Measurements from ENCODE around the gene TMEM156.
"Not testable (repeated sequence)": the region's sequence is repeated elsewhere in the genome, so short reads cannot be mapped to it uniquely, and the experiment has no call there.

The TMEM156 gene

DNA sequence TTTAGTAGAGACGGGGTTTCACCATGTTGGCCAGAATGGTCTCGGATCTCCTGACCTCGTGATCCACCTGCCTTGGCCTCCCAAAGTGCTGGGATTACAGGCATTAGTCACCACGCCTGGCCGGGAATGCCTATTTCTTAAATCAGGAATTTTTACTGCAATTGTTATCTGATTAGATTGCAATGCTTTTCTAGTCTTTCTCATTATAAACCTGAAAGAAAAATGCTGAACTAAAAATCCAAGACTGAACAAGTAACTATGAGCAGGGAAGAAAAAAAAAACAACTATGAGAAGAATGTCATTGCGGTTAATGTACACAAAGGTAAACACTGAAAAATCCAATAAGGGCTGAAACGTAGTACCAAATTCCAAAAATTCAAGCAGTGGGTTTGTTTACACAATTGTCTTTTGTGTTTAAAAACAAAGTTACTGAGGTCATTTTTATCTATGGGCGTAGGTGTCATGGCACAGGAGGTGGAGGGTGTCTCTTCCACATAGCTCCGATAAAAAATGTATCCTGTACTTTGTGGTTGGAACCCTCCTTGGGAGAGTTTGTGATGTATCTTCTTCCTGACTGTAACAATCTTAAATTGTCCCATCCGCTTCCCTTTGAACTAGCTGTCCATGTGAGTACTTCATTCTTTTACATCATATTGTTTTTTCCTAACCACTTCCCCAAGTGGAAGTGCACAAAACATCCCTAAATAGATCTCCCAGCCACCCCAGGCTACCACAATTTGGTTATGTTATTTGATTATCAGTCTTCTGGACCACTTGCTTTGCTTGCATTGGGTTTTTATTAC, 11.1 kb upstream of the TMEM156 start:
- DNase-seq = no peak

- DNase-seq = no peak
Measured at GRCh38 chr4:39042366-39042765, 10.2 kb upstream of the TMEM156 start.

GRCh38 chr4:39039108-39039507, 6.9 kb upstream of the TMEM156 start:
- DNase-seq = no peak

DNA sequence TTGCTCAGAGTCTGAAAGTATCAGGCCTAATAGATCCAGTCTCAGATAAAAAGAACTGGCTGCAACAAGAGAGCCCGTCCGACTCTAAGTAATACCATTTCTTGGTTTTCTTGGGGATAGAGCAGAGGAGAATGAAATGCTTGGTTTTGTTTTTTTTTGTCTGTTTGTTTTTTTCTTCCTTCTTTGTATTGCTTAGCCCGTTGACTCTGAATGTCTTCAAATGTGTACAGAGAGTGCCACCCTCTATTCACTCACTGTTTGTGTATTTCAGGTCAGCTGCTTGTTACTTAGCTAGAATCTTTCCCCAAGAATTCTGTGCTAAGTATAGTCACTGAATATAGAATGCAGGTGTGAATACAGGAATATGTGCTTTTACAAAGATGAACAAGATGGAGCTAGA, 5.7 kb upstream of the TMEM156 start:
- no peak for DNase-seq

GRCh38 chr4:39037491-39037825, 5.2 kb upstream of the TMEM156 start:
- DNase-seq = no peak

- DNase-seq = no peak
Measured at GRCh38 chr4:39036172-39036571, 4.0 kb upstream of the TMEM156 start.

DNA sequence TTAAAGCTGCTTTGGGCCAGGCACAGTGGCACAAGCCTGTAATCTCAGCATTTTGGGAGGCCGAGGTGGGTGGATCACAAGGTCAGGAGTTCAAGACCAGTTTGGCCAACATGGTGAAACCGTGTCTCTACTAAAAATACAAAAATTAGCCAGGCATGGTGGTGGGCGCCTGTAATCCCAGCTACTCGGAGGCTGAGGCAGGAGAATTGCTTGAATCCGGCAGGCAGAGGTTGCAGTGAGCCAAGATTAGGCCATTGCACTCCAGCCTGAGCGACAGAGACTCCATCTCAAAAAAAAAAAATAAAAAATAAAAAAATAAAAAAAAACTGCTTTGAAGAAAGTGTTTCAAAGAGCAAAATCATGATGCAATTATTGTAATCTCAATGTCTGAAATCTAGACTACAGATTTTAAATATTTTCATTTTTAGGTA, 604 bp downstream of the TMEM156 start:
- DNase-seq = not testable (repeated sequence)

DNA sequence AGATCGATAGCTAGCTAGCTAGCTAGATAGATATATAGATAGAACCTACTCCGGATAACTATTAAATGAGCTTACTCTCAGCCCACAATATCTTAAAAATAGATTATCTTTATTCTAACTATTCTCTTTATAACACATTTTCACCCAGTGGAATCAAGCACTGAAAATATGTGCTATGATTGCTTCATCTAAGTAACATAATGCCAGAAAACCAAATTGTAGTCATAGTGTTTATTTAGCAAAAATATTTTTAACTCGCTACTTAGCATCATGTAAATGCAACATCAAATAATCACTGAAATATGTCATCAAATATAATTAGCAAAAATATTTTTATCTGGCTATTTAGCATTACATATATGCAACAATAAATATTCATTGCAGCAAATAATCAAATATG, 1.5 kb downstream of the TMEM156 start:
- DNase-seq = no peak

- no peak for DNase-seq
Measured at GRCh38 chr4:39029752-39030694, 2.2 kb downstream of the TMEM156 start.

- DNase-seq = no peak
Measured at GRCh38 chr4:39026096-39026495, 6.1 kb downstream of the TMEM156 start.

DNA sequence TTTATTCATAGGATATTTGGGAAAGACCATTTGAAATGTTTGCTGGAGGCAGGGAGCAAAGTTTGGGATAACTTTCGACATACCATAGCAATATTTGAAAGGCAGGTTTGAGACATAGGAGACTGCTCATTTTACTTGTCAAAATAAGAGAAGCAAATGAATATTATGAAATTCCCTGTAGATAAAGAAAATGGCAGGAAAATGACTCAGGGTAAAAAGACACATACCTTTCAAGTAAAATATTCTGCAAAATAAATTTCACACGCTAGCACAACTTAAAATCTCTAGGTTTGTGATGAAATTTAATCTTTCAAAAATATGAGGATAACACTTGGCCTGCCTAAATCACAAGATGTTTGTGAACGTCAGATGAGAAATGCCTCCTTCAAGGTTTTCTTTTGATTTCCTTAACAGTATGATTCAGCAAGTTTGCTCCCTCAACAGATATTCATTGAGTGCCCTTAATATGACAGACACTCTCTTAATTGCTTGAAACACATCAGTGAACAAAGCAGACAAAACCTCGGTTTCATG, 6.6 kb downstream of the TMEM156 start:
- DNase-seq = no peak

- DNase-seq = no peak
Measured at GRCh38 chr4:39024311-39024865, 7.8 kb downstream of the TMEM156 start.

- no peak for DNase-seq
Measured at GRCh38 chr4:39023059-39023458, 9.2 kb downstream of the TMEM156 start.

DNA sequence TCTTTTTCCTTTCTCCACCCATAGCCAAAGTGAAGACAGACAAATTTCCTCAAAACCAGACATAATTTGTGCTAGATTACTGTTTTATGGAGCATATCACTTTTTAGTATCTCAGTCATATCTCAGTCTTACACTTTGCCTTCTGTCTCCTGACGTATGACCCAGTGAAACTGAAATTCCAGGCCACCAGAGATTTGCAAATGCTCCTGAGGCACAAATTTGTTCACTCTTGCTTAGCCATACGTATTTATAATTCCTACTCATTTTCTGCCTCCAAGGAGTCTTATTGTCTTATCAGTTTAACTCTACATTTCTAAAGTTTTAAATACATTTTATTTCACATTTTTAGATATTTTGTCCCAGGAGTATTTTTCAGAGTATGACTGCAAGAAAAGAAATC, 10.0 kb downstream of the TMEM156 start:
- DNase-seq = no peak

DNA sequence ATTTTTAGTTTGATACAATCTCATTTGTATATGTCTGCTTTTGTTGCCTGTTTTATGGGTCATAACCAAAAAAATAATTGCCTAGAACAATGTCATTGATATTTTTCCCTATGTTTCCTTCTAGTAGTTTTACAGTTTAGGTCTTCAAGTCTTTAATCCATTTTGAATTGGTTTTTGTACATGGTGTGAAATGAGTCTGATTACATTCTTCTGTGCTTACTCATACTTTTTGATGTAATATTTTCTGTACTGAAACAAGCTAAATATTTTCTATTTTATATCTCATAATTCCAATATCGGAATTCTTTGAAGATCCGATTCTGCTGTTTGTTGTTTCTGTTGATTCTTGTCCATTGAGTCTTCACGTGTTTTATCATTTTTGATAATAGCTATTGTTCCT, 10.6 kb downstream of the TMEM156 start:
- DNase-seq = no peak

DNA sequence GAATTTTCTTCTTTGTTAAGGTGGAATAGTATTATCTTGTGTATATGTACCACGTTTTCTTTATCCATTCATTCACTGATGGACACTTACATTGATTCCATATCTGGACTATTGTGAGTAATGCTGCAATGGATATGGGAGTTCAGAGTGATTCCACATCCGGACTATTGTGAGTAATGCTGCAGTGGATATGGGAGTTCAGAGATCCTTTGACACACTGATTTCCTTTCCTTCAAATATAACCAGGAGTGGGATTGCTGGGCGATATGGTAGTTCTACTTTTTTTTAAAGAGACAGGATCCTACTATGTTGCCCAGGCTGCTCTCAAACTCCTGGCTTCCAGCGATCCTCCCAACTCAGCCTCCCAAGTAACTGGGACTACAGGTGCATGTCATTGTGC, 12.1 kb downstream of the TMEM156 start:
- no peak for DNase-seq

DNA sequence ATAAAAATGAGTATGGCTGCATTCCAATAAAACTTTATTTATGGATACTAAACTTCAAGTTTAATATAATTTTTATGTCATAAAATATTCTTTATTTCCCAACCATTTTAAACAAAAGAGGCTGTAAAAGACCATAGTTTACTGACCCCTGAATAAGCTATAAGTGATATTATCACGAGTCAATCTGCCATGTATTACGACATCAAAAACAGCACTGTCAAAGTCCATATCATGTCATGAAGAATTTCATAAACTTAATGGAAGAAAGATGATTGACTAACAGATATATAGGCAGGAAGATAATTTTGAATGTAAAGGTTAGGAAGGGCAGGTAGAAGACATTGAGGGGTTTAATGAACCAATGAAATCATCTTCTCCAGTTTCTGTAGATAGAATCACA, 18.2 kb downstream of the TMEM156 start:
- no peak for DNase-seq

DNA sequence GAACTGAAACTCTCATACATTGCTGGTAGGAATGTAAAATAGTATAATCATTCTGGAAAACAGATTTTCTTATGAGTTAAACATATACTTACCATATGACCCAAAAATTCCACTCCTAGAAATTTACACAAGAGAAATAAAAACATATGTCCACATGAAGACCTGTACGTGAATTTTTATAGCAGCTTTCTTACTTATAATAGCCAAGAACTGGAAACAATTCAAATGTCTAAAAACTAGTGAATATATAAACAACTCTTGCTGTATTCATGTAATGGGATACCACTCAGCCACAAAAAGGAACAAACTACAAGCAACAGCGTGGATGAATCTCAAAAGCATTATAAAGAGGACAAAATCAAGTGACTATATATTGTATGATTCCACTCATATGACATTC, 27.5 kb downstream of the TMEM156 start:
- no peak for DNase-seq

DNA sequence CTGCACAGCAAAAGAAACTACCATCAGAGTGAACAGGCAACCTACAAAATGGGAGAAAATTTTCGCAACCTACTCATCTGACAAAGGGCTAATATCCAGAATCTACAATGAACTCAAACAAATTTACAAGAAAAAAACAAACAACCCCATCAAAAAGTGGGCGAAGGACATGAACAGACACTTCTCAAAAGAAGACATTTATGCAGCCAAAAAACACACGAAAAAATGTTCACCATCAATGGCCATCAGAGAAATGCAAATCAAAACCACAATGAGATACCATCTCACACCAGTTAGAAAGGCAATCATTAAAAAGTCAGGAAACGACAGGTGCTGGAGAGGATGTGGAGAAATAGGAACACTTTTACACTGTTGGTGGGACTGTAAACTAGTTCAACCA, 30.2 kb downstream of the TMEM156 start:
- DNase-seq = not testable (repeated sequence)

- no peak for DNase-seq
Measured at GRCh38 chr4:38995660-38996005, 36.6 kb downstream of the TMEM156 start.

- no peak for DNase-seq
Measured at GRCh38 chr4:38994135-38994534, 38.1 kb downstream of the TMEM156 start.

DNA sequence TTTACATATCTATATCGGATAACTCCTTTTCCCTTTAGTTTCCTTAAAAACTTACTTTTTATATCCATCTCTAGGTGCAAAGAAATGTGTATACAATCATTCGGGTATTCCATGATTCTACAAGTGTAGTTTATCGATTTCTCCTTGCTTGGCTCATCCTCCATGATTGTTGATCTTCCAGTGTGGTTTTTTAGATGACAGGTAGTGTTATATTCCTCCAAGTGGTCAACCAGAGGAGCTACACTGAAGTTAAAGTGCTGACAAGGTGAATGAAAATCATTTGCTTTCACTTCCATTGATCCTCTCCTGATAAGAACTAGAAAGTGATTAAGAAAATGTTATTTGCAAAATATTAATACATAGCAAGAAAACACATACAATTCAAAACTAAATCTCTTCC, 38.5 kb downstream of the TMEM156 start:
- no peak for DNase-seq

DNA sequence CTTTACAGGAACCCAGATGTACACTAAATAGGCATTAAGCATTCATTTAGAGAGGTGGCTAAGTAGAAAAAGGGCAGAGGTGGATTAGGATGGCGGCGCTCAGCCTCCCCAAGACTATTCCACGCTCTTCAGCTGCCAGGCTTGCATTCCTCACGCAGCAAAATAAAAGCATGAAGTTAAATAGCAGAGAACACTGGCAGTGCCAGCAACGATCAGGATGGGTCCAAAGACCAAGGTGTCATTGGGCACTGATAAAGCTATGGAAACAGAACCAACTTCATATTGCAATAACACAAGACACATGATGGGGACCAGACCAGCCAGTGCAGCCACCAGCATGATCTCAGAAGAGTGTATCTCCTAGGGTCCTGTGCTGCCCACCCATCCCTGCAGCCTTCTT, 42.0 kb downstream of the TMEM156 start:
- DNase-seq = no peak

- DNase-seq = no peak
Measured at GRCh38 chr4:38989487-38989886, 42.7 kb downstream of the TMEM156 start.

Measured in NCI-H2107 (cell line).